HG02571 (cell line): ENCODE results near the gene PMP22.
"Not testable (repeated sequence)": the region's sequence is repeated elsewhere in the genome, so short reads cannot be mapped to it uniquely, and the experiment has no call there.

Experiments used
- ATAC-seq: cut with Tn5 transposase; IDR thresholded peaks from one replicate; pipeline ENCODE4 v1.9.1; 2021; ENCODE audit warnings: mild to moderate bottlenecking, moderate library complexity; ENCODE audit not compliant: unreplicated experiment

PMP22 gene

GRCh38 chr17:15257258-15257788, 7.8 kb downstream of the PMP22 start:
- no peak for ATAC-seq

GRCh38 chr17:15256689-15257088, 8.4 kb downstream of the PMP22 start:
- ATAC-seq: no peak

GRCh38 chr17:15255713-15256454, 9.2 kb downstream of the PMP22 start:
- no peak for ATAC-seq

GRCh38 chr17:15250135-15250860, 14.8 kb downstream of the PMP22 start:
- no peak for ATAC-seq

- no peak for ATAC-seq
Observed at GRCh38 chr17:15249487-15249886, 15.6 kb downstream of the PMP22 start.

GRCh38 chr17:15247891-15248529, 17.1 kb downstream of the PMP22 start:
- ATAC-seq: no peak

- no peak for ATAC-seq
Observed at GRCh38 chr17:15245054-15245453, 20.1 kb downstream of the PMP22 start.

- no peak for ATAC-seq
Observed at GRCh38 chr17:15240644-15241043, 24.5 kb downstream of the PMP22 start.

GRCh38 chr17:15239491-15239890, 25.6 kb downstream of the PMP22 start:
- no peak for ATAC-seq

- ATAC-seq: no peak
Observed at GRCh38 chr17:15238676-15239422, 26.3 kb downstream of the PMP22 start.

GRCh38 chr17:15238057-15238456, 27.1 kb downstream of the PMP22 start:
- no peak for ATAC-seq

GRCh38 chr17:15237106-15237425, 28.1 kb downstream of the PMP22 start:
- ATAC-seq: no peak

GRCh38 chr17:15236281-15237105, 28.6 kb downstream of the PMP22 start:
- no peak for ATAC-seq

GRCh38 chr17:15233971-15234370, 31.2 kb downstream of the PMP22 start:
- ATAC-seq: no peak

GRCh38 chr17:15233022-15233805, 31.9 kb downstream of the PMP22 start:
- no peak for ATAC-seq

- ATAC-seq: no peak
Observed at GRCh38 chr17:15232517-15232915, 32.6 kb downstream of the PMP22 start.

- no peak for ATAC-seq
Observed at GRCh38 chr17:15231851-15232516, 33.1 kb downstream of the PMP22 start.

GRCh38 chr17:15230866-15231265, 34.3 kb downstream of the PMP22 start:
- no peak for ATAC-seq

- not testable (repeated sequence) for ATAC-seq
Observed at GRCh38 chr17:15221827-15222226, 43.3 kb downstream of the PMP22 start.
